HCT116 (cell line): ENCODE data around the gene RAB40C. TPM values are rescaled to one million over a fixed set of nuclear protein-coding genes. Genes with fewer than 3 reads are reported as not detected.

Experiments used
- ATAC-seq: fragments of 200-7000 bp; cut with Tn5 transposase; 2 replicates; pipeline ENCODE4 v1.9.1; 2020; ENCODE audit warnings: mild to moderate bottlenecking, moderate library complexity
- BruUV-seq: library from RNA; stranded (reverse); fragments of 400-500 nt; replicated peaks from 2 replicates; lab custom pipeline; 2021; lab: Mats Ljungman, UMichigan
- CTCF ChIA-PET: fragments of 300-600 bp; sonication (Branson Sonifier 250); formaldehyde crosslinking; loops from one replicate; lab custom pipeline; 2021; ENCODE audit warnings: antibody characterized with exemption; lab: Charles Lee
- POLR2A ChIA-PET: fragments of 300-600, 350-600 bp; sonication (Branson Sonifier 250); formaldehyde crosslinking; loops from one replicate; lab custom pipeline; 2021; ENCODE audit warnings: antibody characterized with exemption; lab: Charles Lee
- RAD21 ChIA-PET, 2 experiments: fragments of 300-600 bp; sonication (Branson Sonifier 250); formaldehyde crosslinking; loops; one replicate each; lab custom pipeline; 2023; ENCODE audit warnings: low total read pairs in 2 of 2; ENCODE audit not compliant: uncharacterized antibody in 2 of 2, unreplicated experiment in 2 of 2, low non-redundant PET in 1 of 2; lab: Charles Lee
- DNase-seq: peaks from one replicate; pipeline ENCODE4 v3.0.0-alpha.2; 2010; ENCODE audit warnings: low read depth, low spot score
- H2AFZ ChIP-seq: fragments of 200-600 bp; shearing (Covaris generic), sonication (generic); 2 replicates; pipeline ENCODE4 v1.6.1; 2017; ENCODE audit warnings: low read depth, mixed run types, mixed read lengths, antibody characterized with exemption, low read length; ENCODE audit not compliant: poor library complexity, severe bottlenecking
- H3K27ac ChIP-seq: 2 replicates; pipeline ENCODE4 v1.5.1; 2012; ENCODE audit warnings: low read depth, low read length
- H3K27me3 ChIP-seq: fragments of 200-600 bp; sonication (generic); 2 replicates; pipeline ENCODE4 v1.6.1; 2016; ENCODE audit warnings: mixed run types, low read length, mixed read lengths; ENCODE audit not compliant: insufficient read depth
- H3K36me3 ChIP-seq, 2 experiments: fragments of 200-500 bp in 1 of 2; fragments of 200-600 bp in 1 of 2; sonication (Bioruptor generic) in 1 of 2; sonication (generic) in 1 of 2; 2 replicates each; pipeline versions ENCODE4 v1.5.1 to v1.6.1; 2014 to 2016; ENCODE audit warnings: low read length in 2 of 2, inconsistent platforms in 1 of 2, mixed read lengths in 1 of 2, mixed run types in 1 of 2; ENCODE audit not compliant: insufficient read depth in 2 of 2, control insufficient read depth in 1 of 2
- H3K4me1 ChIP-seq, 2 experiments: fragments of 200-600 bp in 1 of 2; sonication (generic) in 1 of 2; 2 replicates each; pipeline versions ENCODE4 v1.5.1 to v1.6.1; 2012 to 2017; ENCODE audit warnings: low read length in 2 of 2, inconsistent platforms in 1 of 2, mild to moderate bottlenecking in 1 of 2, mixed read lengths in 1 of 2, mixed run types in 1 of 2, moderate library complexity in 1 of 2; ENCODE audit not compliant: insufficient read depth in 2 of 2, control insufficient read depth in 1 of 2
- H3K4me2 ChIP-seq: fragments of 200-600 bp; sonication (generic); 2 replicates; pipeline ENCODE4 v1.6.1; 2017; ENCODE audit warnings: mixed run types, low read length, mixed read lengths
- H3K4me3 ChIP-seq, 2 experiments: fragments of 200-600 bp in 1 of 2; sonication (generic) in 1 of 2; replicated peaks in 1 of 2; 2 replicates each; pipeline ENCODE4 v1.5.1; 2011 to 2016; ENCODE audit warnings: low read length in 2 of 2, control low read depth in 1 of 2, low read depth in 1 of 2, mild to moderate bottlenecking in 1 of 2, mixed read lengths in 1 of 2, mixed run types in 1 of 2
- H3K79me2 ChIP-seq: fragments of 200-600 bp; sonication (generic); 2 replicates; pipeline ENCODE4 v1.6.1; 2017; ENCODE audit warnings: mild to moderate bottlenecking, mixed run types, low read length, moderate library complexity, mixed read lengths; ENCODE audit not compliant: insufficient read depth
- H3K9ac ChIP-seq: fragments of 200-600 bp; sonication (generic); 2 replicates; pipeline ENCODE4 v1.6.1; 2016; ENCODE audit warnings: low read length, mixed read lengths
- H3K9me2 ChIP-seq: fragments of 200-600 bp; sonication (generic), shearing (Covaris generic); 2 replicates; pipeline ENCODE4 v1.6.1; 2017; ENCODE audit warnings: mixed run types, mild to moderate bottlenecking, moderate library complexity; ENCODE audit not compliant: insufficient read depth
- H3K9me3 ChIP-seq, 2 experiments: fragments of 200-500 bp in 1 of 2; fragments of 200-600 bp in 1 of 2; sonication (Bioruptor generic) in 1 of 2; sonication (generic) in 1 of 2; 2 replicates each; pipeline ENCODE4 v1.6.1; 2014 to 2017; ENCODE audit warnings: low read length in 2 of 2, mixed read lengths in 2 of 2, inconsistent platforms in 1 of 2, low read depth in 1 of 2, mild to moderate bottlenecking in 1 of 2, mixed run types in 1 of 2, moderate library complexity in 1 of 2; ENCODE audit not compliant: control insufficient read depth in 1 of 2, insufficient read depth in 1 of 2
- H4K20me1 ChIP-seq: fragments of 200-600 bp; sonication (generic), shearing (Covaris generic); 2 replicates; pipeline ENCODE4 v1.6.1; 2017; ENCODE audit warnings: mixed run types, mild to moderate bottlenecking, moderate library complexity; ENCODE audit not compliant: insufficient read depth
- CEBPB ChIP-seq: IDR thresholded peaks from 2 replicates; pipeline ENCODE4 v1.6.1; 2012; ENCODE audit warnings: low read depth
- ELF1 ChIP-seq: IDR thresholded peaks from 2 replicates; pipeline ENCODE4 v1.6.1; 2012; ENCODE audit warnings: low read depth, borderline replicate concordance
- EZH2phosphoT487 ChIP-seq: fragments of 200-600 bp; IDR thresholded peaks from 2 replicates; pipeline ENCODE4 v1.6.1; 2018; ENCODE audit warnings: antibody characterized with exemption, borderline replicate concordance
- FOSL1 ChIP-seq: IDR thresholded peaks from 2 replicates; pipeline ENCODE4 v1.6.1; 2012; ENCODE audit warnings: low read depth
- POLR2A ChIP-seq: IDR thresholded peaks from 2 replicates; pipeline ENCODE4 v1.7.0; 2011; ENCODE audit warnings: borderline replicate concordance; ENCODE audit not compliant: insufficient read depth, insufficient read length; ENCODE audit errors: extremely low read depth
- SIN3A ChIP-seq: IDR thresholded peaks from 2 replicates; pipeline ENCODE4 v1.6.1; 2012; ENCODE audit warnings: low read depth
- TCF7L2 ChIP-seq: IDR thresholded peaks from 2 replicates; pipeline ENCODE4 v1.7.0; 2011; ENCODE audit warnings: borderline replicate concordance, inconsistent platforms; ENCODE audit not compliant: insufficient read depth, insufficient read length; ENCODE audit errors: extremely low read depth
- ZBTB33 ChIP-seq: IDR thresholded peaks from 2 replicates; pipeline ENCODE4 v1.6.1; 2011; ENCODE audit warnings: mild to moderate bottlenecking, low read length, moderate library complexity; ENCODE audit not compliant: insufficient replicate concordance; ENCODE audit errors: extremely low read depth
- intact Hi-C: fragments of 100-400 bp; cut with micrococcal nuclease; formaldehyde crosslinking; loops from 2 replicates; pipeline ENCODE4 v1.10.0; 2022
- total RNA-seq: library from RNA; stranded (reverse); gene quantifications from one replicate; pipeline ENCODE4 v1.2.1, GENCODE V29; 2021; ENCODE audit not compliant: unreplicated experiment
- TF ChIP-seq, protein P1 (sequence below): IDR thresholded peaks from 2 replicates; pipeline ENCODE4 v1.6.1; 2012

The RAB40C gene
- total RNA-seq, 1 experiment from 2014 or later = 14.1 TPM

GRCh38 chr16:580141-580945 is 9.5 kb upstream of the RAB40C start:
- no peaks in the 10 kb centered on the region for H3K27me3 ChIP-seq
- no peak overlapping the region for H3K4me2 ChIP-seq
- BruUV-seq = no TSS peak
- H3K9ac ChIP-seq = no peak overlapping the region
- no peak overlapping the region for H3K4me3 ChIP-seq
- H3K9me2 ChIP-seq = no peaks in the 10 kb centered on the region
- ChIA-PET CTCF (no interaction called here), RAD21 (no interaction called here), POLR2A (no interaction called here)
- TF ChIP-seq ZBTB33 = no peak
- TF ChIP-seq TCF7L2 = no peak
- no peak for TF ChIP-seq EZH2phosphoT487
- TF ChIP-seq, protein P1, sequence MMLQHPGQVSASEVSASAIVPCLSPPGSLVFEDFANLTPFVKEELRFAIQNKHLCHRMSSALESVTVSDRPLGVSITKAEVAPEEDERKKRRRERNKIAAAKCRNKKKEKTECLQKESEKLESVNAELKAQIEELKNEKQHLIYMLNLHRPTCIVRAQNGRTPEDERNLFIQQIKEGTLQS = no peak
- TF ChIP-seq CEBPB = no peak
- TF ChIP-seq FOSL1 = no peak
- TF ChIP-seq SIN3A = no peak
- TF ChIP-seq POLR2A = no peak
- TF ChIP-seq ELF1 = no peak
- no peak for DNase-seq
- H2AFZ ChIP-seq = no peak overlapping the region
- no peaks in the 10 kb centered on the region for H3K9me3 ChIP-seq
- H3K79me2 ChIP-seq = no peaks in the 10 kb centered on the region
- no peak overlapping the region for H3K27ac ChIP-seq
- peaks cover 0 to 2% of the 10 kb centered on the region in 2 experiments; a peak in 1 of 4 replicates for H3K4me1 ChIP-seq
- H4K20me1 ChIP-seq = no peaks in the 10 kb centered on the region
- H3K36me3 ChIP-seq = no peaks in the 10 kb centered on the region
- intact Hi-C loops = no loop called here
- ATAC-seq = no peak
